ENCODE data around the gene ANKHD1.
"Not testable (repeated sequence)": the region's sequence is repeated elsewhere in the genome, so short reads cannot be mapped to it uniquely, and the experiment has no call there.

ANKHD1 gene

DNA sequence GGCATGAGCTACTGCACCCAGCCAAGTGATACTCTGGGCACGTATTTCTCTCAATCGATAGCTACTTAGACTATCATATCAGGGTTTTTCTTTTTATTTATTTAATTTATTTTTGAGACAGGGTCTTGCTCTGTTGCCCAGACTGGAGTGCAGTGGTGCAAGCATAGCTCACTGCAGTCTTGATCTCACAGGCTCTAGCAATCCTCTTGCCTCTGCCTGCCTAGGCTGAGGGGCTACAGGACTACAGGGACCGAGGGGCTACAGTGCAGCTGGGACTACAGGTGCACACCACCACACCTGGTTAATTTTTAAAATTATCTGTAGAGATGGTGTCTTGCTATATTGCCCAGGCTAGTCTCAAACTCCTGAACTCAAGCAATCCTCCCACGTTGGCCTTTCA is 20.3 kb upstream of the ANKHD1 start:
- DNase-seq: no peak

DNA sequence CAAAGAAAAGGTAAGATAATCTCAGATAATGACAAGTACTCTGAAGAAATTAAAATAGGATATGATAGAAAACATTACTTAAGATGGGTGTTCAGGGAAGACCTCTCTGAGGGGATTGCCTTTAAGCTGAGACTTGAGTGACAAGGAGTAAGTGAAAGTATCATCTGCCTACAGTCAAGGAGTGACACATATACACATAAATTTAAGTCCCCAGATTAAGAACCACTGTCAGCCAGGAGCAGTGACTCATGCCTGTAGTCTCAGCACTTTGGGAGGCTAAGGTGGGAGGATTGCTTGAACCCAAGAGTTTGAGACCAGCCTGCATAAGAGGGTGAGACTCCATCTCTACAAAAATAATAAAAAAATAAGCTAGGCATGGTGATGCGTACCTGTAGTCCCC is 19.7 kb upstream of the ANKHD1 start:
- no peak for DNase-seq

DNA sequence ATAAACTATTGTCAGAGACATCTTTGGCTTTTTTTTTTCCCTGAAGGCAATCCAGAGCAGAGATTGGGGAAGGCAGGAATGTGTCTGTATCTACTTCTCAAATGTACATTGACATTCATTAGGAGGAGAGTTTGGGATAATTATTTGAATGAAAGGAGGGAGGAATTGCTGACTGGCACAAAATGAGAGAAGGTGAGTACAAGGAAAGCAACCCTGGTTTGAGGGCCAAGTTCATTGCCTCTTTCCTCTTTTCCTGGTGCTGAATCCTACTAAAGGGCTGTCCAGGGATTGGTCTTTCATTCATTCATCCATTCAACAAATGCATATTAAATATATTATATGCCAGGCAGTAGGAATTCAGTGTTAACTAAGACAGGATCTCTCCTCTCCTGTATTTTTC is 18.8 kb upstream of the ANKHD1 start:
- no peak for DNase-seq

DNA sequence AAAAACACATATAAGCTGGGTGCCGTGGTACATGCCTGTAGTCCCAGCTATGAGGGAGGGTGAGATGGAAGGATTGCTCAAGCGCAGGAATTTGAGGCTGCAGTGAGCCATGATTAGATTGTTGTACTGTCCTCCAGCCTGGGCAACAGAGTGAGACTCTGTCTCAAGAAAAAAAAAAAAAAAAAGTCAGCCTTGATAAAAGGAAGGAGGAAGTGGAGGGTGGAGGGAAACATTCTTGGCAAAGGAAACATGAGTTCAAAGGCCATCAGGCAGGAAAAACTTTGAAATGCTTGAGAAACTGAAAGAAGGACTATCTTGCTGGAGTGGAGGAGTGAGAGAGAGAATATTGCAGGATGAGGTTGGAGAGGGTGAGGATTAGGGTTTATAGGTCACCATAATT is 18.3 kb upstream of the ANKHD1 start:
- no peak for DNase-seq

DNA sequence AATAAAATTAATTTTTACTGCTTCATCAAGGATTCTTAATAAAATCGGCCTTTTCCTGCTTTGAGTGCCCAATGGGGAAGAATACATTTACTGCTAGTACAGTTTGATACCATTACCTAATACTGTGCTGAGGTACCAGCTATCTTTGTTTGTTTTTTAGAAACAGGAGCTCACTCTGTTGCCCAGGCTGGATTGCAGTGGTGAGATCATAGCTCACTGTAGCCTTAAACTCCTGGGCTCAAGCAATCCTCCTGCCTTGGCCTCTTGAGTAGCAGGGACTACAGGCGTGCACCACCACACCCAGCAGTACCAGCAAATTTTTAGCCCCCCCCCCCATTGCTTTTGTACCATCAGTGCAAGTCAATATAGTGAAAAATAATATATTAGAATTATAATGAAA is 13.6 kb upstream of the ANKHD1 start:
- no peak for DNase-seq

DNA sequence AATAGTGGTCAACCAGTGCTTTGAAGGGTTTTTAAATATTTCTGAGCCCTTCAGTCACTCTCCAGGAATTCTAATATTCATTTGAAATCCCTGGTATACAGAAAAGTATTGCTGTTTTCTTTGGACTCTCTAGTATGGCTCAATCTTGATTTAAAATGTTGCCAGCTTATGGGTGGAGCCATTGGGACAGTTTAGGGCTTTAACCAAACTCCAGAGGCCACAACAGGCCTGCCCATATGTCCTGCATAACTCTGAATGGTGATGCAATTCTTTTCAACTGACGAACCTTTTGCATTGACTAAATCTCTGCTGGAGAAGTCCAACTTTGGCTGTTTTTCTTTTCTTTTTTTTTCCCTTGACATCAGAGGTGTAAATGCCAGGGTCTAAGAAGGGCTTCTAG is 10.3 kb upstream of the ANKHD1 start:
- no peak for DNase-seq

DNA sequence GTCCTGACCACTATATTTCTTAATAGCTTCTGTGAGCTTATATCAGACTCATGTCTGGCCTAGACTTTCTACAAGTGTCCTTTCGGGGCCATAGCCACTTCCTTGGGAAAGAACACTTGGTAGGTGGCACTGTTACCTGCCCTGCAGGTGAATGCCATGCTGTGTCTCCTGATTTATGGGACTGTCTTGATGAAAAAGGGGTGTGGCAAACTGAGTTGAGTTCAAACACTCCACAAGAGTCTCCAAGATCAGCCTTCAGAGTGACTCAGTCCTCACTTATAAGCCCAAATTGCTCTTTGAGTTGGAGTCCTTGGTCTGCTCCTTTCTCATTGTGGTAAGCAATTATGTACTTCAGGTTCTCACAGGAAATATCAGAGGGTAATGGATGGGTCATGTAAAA is 9.9 kb upstream of the ANKHD1 start:
- DNase-seq: no peak

DNA sequence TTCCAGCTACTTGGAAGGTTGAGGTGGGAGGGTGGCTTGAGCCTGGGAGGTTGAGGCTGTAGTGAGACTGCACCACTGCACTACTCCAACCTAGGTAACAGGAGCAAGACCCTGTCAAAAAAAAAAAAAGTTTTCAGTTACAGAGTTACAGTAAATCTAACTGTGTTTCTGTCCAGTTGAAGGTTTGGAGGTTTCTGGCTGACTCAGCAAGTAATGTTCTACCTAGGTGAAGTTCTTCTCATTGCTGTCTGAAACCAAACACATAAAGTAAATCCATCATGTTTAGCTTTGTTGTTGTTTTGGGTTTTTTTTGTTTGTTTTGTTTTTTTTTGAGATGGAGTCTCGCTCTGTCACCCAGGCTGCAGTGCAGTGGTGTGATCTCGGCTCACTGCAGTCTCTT is 7.9 kb upstream of the ANKHD1 start:
- DNase-seq: no peak

DNA sequence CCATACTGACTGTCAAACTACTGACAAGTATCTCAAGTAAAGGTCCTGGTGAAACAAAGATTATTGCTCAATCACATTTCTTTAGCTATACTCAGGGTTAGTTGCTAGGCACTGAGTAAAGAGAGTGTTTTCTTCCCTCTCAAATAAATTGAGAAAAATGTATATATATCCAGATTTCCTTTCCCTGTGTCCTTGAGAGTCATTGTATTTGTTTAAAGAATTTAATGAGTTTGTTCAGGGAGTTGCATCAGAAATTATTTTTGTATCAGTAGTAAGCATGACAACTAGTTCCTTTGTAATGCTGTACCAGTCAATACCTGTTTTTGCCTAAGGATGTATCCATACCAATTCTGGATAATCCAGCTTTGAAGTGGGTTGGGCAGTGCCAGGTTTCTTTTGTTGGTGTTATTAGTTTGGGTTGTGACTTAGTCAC is 3.2 kb upstream of the ANKHD1 start:
- DNase-seq: no peak

DNA sequence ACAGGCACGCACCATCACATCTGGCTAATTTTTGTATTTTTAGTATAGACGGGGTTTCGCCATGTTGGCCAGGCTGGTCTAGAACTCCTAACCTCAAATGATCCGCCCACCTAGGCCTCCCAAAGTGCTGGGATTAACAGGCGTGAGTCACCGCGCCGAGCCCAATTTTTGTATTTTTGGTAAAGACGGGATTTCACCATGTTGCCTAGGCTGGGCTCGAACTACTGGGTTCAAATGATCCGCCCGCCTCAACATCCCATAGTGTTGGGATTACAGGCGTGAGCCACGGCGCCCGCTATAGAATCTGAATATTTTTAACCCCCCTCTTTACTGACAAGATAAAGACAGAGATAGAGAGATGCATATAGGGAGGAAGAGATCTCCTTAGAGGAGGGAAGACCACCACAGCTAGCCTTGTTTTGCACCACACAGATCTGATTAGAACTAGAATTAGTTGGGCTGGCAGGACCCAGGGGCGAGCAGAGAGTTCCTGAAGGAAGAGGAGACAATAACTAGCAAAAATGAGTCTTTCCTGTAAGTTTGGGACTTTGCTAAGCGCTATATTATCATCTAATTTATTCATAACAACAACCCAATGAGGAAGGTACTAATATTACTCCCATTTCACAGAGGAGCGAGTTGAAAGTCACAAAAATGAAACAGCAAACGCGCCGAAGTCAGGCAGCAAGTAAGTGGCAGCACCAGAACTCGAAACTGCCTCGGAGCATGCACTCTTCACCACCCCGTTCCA is 1.5 kb upstream of the ANKHD1 start:
- no peak for DNase-seq

DNA sequence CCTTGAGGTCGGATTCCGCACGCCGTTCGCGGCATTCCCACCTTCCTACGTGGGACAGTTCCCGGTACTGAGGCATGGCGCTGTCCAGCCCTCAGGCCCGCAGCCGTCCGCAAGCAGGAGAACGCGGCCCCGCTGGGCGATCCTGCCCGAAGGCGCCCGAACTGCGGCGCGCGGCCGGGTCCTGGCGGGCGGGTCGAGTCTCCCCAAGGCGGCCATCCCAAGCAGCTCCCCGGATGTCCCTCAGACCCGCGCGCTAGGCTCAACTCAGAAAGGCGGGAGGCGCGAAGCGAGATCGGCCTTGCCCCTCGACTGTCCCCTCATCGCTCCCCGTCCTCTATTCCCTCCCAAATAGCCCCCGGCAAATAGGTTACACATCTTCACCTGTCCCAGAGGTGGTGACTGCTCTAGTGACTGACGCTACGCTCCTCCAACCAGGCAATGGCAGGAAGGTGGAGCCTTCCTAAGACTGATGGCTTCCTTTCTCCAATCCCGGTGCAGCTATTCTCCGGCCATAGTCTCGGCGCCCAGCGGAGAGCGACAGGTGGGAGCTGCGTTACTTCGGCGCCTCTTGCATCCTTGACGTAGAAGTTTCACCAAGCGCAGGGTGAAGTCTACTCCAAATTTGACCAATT is 787 bp upstream of the ANKHD1 start:
- DNase-seq: peak; percentile 96

DNA sequence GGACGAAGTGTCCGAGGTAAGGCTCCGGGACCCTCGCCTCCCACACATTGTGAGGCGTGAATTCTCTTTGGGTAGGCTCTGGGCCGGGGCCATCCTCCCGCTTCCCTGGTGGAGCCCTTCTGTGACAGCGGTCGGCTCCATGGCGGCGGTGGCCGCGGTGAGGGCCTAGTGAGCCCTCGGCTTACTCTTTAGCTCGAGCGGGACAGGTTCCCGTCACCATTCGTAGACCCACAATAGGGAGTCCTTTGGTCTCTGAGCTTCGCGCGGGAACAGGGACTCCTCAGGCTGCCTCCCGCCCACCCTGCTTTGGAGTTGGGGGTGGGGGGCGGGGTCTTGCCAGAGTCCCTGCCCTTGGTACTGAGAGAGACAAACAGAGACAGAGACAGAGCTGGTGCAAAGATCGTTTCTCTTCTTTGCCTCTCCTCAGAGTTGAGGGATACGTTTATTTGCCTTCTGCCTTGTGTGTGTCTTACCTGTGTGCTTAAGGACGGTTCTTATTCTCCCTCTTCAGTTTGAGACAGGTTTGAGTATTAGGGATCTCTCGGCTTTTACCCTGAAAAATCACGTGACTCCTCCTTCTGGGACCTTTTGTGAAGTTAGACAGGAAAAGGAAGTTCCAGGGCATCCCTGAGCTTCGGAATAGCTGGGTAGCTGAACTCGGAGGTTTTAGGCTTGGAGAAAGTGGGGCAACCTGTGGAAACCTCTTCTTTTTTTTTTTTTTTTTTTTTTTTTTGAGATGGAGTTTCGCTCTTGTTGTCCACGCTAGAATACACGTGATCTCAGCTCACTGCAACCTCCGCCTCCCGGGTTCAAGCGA is 833 bp downstream of the ANKHD1 start:
- peak; percentile 3 for DNase-seq

DNA sequence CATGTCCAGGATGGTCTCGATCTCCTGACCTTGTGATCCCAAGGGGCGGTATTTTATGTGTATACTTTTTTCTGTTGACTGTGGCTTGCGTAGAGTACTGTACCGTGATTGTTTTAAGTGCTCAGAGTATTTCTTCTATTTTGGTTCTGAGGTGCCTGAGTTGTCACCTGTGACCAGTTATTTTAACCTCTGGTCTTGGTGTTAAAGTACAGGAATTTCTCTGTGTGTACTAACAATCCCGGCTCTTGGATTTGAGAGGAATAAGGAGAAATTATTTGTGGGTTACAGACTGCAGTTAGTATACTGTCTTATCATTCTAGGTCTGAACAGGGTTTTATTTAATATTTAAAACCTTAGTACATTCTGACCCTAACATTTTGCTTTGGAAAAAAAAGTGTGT is 2.0 kb downstream of the ANKHD1 start:
- DNase-seq: no peak

DNA sequence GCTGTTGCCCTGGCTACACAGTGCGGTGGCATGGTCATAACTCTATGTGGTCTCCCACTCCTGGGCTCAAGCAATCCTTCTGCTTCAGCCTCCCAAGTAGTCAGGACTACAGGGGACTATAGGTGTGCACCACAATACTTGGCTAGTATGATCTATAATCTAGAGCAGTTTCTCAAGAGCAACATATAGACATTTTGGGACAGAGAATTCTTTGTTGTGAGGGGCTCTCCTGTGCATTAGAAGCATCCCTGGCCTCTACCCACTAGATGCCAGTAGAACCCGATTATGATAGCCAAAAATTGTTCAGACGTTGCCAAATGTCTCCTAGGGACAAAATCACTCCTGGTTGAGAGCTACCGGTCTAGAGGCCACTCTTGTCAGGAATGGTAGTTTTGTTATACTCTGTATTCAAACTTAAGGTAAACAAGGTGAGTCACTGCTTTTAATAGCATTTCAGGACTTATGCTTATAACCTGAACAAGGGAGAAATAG is 7.2 kb downstream of the ANKHD1 start:
- no peak for DNase-seq

DNA sequence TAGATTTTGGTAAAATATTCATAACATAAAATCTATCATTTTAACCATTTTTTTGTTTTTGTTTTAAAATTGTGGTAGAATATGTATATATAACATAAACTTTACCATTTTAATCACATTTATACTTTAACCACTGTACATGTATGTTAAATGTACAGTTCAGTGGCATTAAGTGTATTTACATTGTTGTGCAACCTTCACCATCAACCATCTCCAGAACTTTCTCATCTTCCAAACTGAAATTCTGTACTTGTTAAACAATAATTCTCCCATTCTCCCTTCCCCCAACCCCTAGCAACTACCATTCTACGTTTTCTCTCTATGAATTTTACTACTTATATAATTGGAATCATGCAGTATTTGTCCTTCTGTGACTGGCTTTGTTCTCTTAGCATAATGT is 11.6 kb downstream of the ANKHD1 start:
- no peak for DNase-seq

DNA sequence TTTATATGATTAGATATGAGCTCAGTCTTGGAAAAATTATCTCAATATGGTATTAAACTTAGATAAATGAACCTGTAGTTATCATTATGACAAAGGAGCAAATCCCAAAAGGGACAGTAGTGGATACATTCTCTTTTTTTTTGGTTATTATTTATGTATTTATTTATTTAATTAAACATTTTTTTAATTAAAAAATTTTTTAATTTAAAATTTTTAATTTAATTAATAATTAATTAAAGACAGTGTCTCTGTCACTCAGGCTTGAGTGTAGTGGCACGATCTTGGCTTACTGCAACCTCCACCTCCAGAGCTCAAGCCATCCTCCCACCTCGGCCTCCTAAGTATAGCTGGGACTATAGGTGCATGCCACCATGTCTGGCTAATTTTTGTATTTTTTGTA is 15.6 kb downstream of the ANKHD1 start:
- DNase-seq: no peak

DNA sequence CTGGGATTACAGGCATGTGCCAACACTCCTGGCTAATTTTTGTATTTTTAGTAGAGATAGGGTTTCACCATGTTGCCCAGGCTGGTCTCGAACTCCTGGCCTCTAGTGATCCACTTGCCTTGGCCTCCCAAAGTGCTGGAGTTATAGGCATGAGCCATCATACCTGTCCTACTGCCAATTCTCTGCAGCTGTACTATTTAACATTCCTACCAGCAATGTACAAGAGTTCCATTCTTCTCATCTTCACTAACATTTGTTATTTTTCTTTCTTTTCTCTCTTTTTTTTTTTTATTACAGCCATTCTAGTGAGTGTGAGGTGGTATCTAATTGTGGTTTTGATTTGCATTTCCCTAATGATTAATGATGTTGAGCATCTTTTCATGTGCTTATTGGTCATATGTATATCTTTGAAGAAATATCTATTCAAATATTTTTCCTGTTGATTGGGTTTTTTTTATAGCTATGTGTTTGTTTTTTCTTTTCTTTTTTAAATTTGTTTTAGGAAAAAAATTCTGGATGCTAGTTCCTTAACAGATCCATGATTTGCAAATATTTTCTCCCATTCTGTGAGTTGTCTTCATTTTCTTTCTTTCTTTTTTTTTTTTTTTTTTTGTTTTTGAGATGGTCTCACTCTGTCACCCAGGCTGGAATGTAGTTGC is 17.4 kb downstream of the ANKHD1 start:
- DNase-seq: no peak

DNA sequence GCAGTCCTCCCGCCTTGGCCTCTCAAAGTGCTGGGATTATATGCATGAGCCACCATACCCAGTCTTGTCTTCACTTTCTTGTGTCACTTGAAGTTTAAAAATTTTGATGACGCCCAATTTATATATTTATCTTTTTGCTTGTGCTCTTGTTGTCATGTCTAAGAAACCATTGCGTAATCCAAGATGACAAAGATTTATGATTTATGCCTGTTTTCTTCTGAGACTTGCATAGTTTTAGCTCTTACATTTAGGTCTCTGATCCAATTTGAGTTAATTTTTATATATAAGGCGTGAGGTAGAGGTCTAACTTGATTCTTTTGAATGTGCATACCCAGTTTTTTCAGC is 18.6 kb downstream of the ANKHD1 start:
- no peak for DNase-seq

DNA sequence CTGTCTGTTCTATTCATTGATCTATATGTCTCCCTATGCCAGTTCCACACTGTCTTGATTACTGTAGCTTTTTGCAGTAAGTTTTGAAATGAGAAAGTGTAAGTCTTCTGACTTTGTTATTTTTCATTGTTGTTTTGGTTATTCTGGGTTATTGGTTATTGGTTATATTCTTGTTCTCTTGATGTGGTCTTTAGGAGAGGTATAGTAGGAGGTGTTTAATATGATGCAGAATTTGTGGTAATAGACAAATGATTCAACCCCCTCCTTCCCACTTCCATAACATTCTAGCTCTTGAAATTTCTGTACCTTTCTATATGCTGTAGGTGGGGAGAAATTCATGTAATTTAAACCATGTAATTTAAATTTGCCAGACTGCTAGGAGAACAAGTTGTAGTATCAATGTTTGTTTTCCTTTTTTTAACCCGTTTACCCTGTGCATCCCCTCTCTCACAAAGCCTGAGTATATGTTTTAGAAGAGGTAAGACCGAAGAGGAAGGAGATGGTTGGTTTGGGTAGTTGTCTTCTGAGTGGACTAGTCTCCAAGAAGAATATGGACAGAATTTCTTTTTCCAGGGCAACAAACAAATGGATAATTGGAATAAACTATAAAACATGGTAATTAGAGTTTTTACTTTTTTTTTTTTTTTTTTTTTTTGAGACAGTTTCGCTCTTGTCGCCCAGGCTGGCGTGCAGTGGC is 19.2 kb downstream of the ANKHD1 start:
- DNase-seq: no peak

DNA sequence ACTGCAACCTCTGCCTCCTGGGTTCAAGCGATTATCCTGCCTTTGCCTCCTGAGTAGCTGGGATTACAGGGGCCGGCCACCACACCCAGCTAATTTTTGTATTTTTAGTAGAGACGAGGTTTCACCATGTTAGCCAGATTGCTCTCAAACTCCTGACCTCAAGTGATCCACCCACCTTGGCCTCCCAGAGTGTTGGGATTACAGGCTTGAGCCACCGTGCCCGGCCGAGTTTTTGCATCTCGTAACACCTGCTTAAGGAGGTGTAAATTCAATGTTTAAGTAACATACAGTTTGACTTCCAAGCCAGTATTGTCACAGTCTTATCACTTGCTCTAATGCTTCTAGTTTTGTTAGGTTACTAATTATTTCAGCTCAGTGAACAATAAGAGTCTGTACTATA is 19.7 kb downstream of the ANKHD1 start:
- not testable (repeated sequence) for DNase-seq

DNA sequence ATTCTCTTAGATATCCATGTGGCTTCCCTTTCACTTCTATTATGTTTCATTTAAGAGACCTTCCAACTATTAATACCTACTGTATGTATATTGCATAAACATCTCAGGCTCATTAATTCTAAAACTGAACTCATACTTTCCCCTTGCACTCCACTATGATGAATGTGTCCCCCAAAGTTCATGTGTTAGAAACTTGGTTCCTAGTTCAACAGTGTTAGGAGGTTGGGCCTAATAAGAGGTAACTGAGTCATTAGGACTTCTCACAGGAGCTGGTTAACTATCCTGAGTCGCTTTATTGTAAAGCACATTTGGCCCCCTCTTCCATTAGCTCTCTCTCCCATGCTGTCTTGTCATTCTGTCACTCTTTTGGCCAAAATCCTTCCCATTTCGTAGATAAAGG is 22.0 kb downstream of the ANKHD1 start:
- no peak for DNase-seq

DNA sequence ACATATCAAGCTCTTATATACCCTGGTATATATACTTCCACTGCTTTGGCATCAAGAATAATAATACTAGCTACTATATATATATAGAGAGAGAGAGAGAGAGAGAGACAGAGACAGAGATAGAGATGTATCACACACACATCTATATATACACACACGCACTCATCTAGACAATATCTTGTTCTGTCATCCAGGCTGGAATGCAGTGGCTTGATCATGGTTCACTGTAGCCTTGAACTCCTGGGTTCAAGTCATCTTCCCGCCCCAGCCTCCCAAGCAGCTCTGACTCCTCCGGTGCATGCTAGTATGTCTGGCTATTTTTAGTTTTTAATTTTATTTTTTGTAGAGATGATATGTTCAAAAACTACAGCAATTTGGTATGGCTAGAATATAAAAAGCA is 22.5 kb downstream of the ANKHD1 start:
- DNase-seq: no peak

DNA sequence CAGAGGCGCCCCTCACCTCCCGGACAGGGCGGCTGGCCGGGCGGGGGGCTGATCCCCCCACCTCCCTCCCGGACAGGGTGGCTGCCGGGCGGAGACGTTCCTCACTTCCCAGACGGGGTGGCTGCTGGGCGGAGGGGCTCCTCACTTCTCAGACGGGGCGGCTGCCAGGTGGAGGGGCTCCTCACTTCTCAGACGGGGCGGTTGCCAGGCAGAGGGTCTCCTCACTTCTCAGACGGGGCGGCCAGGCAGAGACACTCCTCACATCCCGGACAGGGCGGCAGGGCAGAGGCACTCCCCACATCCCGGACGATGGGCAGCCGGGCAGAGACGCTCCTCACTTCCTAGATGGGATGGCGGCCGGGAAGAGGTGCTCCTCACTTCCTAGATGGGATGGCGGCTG is 26.1 kb downstream of the ANKHD1 start:
- DNase-seq: not testable (repeated sequence)

All from T1000 (cell line).